DND-41 (cell line): ENCODE data around the gene TSPAN5.

Source experiments
- CTCF ChIP-seq: IDR thresholded peaks from 2 replicates; pipeline ENCODE4 v1.5.1; 2012; ENCODE audit warnings: borderline replicate concordance, low read length, moderate library complexity, mild to moderate bottlenecking; ENCODE audit not compliant: poor library complexity, severe bottlenecking; ENCODE audit errors: extremely low read depth
- EZH2 ChIP-seq: IDR thresholded peaks from 3 replicates; pipeline ENCODE4 v1.6.1; 2012; ENCODE audit warnings: borderline replicate concordance, low read depth, mild to moderate bottlenecking, moderate library complexity, low read length, inconsistent platforms; ENCODE audit not compliant: severe bottlenecking

- TF ChIP-seq CTCF (no peak), EZH2 (no peak)
Measured at GRCh38 chr4:98633159-98633558, 25.3 kb downstream of the TSPAN5 start.
